H1 (cell line): ENCODE results near the gene SMARCAL1. TPM values are rescaled to one million over a fixed set of nuclear protein-coding genes. Genes with fewer than 3 reads are reported as not detected.

Experiments used
- CTCF ChIA-PET: fragments of 300-600 bp; sonication (Branson Sonifier 250); formaldehyde crosslinking; loops from one replicate; lab custom pipeline; 2021; ENCODE audit not compliant: partially characterized antibody; lab: Charles Lee
- POLR2A ChIA-PET: fragments of 300-600 bp; sonication (Branson Sonifier 250); formaldehyde crosslinking; loops from one replicate; lab custom pipeline; 2021; ENCODE audit warnings: inconsistent platforms; ENCODE audit not compliant: partially characterized antibody; lab: Charles Lee
- DNase-seq, 2 experiments: peaks; one replicate each; pipeline versions ENCODE4 v3.0.0 to v3.0.0-alpha.2; 2010 to 2022; ENCODE audit warnings: low spot score in 2 of 2, low read depth in 1 of 2, mixed read lengths in 1 of 2
- FAIRE-seq: peaks from 2 replicates; lab custom pipeline; 2011; peaks lifted over from hg19 to GRCh38; lab: Jason Lieb, UNC
- H2AFZ ChIP-seq: 2 replicates; pipeline ENCODE4 v1.8.1; 2012; ENCODE audit warnings: low read length, inconsistent platforms
- H2AK5ac ChIP-seq: 2 replicates; pipeline ENCODE4 v1.6.1; 2013; ENCODE audit warnings: low read depth, low read length
- H2BK120ac ChIP-seq: replicated peaks from 2 replicates; pipeline ENCODE3; 2013; ENCODE audit warnings: low read depth, low read length, inconsistent platforms
- H2BK12ac ChIP-seq: 2 replicates; pipeline ENCODE4 v1.6.1; 2013; ENCODE audit warnings: low read depth, low read length
- H2BK15ac ChIP-seq: 2 replicates; pipeline ENCODE4 v1.6.1; 2013; ENCODE audit warnings: low read length
- H2BK20ac ChIP-seq: 2 replicates; pipeline ENCODE4 v1.6.1; 2013; ENCODE audit warnings: low read length
- H2BK5ac ChIP-seq: 2 replicates; pipeline ENCODE4 v1.6.1; 2013; ENCODE audit warnings: low read depth, low read length
- H3K14ac ChIP-seq: 2 replicates; pipeline ENCODE4 v1.6.1; 2013; ENCODE audit warnings: inconsistent platforms; ENCODE audit not compliant: insufficient read length
- H3K18ac ChIP-seq: 2 replicates; pipeline ENCODE4 v1.6.1; 2013; ENCODE audit warnings: low read length; ENCODE audit errors: extremely low read depth
- H3K23ac ChIP-seq: 2 replicates; pipeline ENCODE4 v1.6.1; 2013; ENCODE audit warnings: inconsistent platforms; ENCODE audit not compliant: insufficient read length
- H3K23me2 ChIP-seq: 2 replicates; pipeline ENCODE4 v1.6.1; 2013; ENCODE audit warnings: low read depth, low read length
- H3K27ac ChIP-seq: 2 replicates; pipeline ENCODE4 v1.6.1; 2011; ENCODE audit warnings: low read depth, low read length, inconsistent platforms
- H3K27me3 ChIP-seq, 4 experiments: replicated peaks in 1 of 4; 1 replicate in 1 of 4; 2 replicates in 3 of 4; pipeline versions ENCODE4 v1.6.1 to v1.8.1; 2011 to 2013; ENCODE audit warnings: low read length in 3 of 4, mild to moderate bottlenecking in 3 of 4, inconsistent platforms in 2 of 4, mixed read lengths in 2 of 4, moderate library complexity in 1 of 4; ENCODE audit not compliant: control insufficient read depth in 3 of 4, insufficient read depth in 3 of 4; ENCODE audit errors: extremely low read depth in 1 of 4
- H3K36me3 ChIP-seq, 4 experiments: 2 replicates each; pipeline versions ENCODE4 v1.6.1 to v1.8.1; 2011 to 2013; ENCODE audit warnings: mild to moderate bottlenecking in 4 of 4, low read length in 3 of 4, moderate library complexity in 2 of 4, control low read depth in 1 of 4, inconsistent platforms in 1 of 4; ENCODE audit not compliant: insufficient read depth in 4 of 4, control insufficient read depth in 2 of 4
- H3K4ac ChIP-seq: replicated peaks from 2 replicates; pipeline ENCODE3; 2013; ENCODE audit warnings: low read length, low read depth, mixed read lengths, inconsistent platforms; ENCODE audit not compliant: insufficient read length
- H3K4me1 ChIP-seq, 4 experiments: replicated peaks in 1 of 4; 1 replicate in 1 of 4; 2 replicates in 3 of 4; pipeline versions ENCODE4 v1.6.1 to v1.8.1; 2011 to 2013; ENCODE audit warnings: low read length in 3 of 4, inconsistent platforms in 2 of 4, mixed read lengths in 1 of 4; ENCODE audit not compliant: insufficient read depth in 4 of 4, control insufficient read depth in 3 of 4
- H3K4me2 ChIP-seq, 2 experiments: 2 replicates each; pipeline versions ENCODE4 v1.6.1 to v1.8.1; 2011 to 2013; ENCODE audit warnings: low read depth in 2 of 2, low read length in 2 of 2, control low read depth in 1 of 2, inconsistent platforms in 1 of 2, mild to moderate bottlenecking in 1 of 2; ENCODE audit not compliant: insufficient read depth in 1 of 2
- H3K4me3 ChIP-seq, 4 experiments: fragments of 200-600, 300-600 bp in 1 of 4; sonication (generic), shearing (Covaris generic), sonication (Bioruptor Twin) in 1 of 4; 2 replicates each; pipeline versions ENCODE4 v1.5.1 to v1.8.1; 2011 to 2016; ENCODE audit warnings: low read length in 4 of 4, low read depth in 3 of 4, control low read depth in 2 of 4, inconsistent platforms in 2 of 4, mild to moderate bottlenecking in 2 of 4, mixed read lengths in 1 of 4, moderate library complexity in 1 of 4; ENCODE audit not compliant: insufficient read depth in 2 of 4; ENCODE audit errors: extremely low read depth in 1 of 4
- H3K56ac ChIP-seq: replicated peaks from 2 replicates; pipeline ENCODE3; 2013; ENCODE audit warnings: low read depth, mild to moderate bottlenecking, mixed read lengths, low read length, inconsistent platforms; ENCODE audit not compliant: insufficient read length
- H3K79me1 ChIP-seq: 2 replicates; pipeline ENCODE4 v1.6.1; 2013; ENCODE audit warnings: low read depth, low read length, control low read depth
- H3K79me2 ChIP-seq, 2 experiments: 2 replicates each; pipeline versions ENCODE4 v1.6.1 to v1.8.1; 2012 to 2013; ENCODE audit warnings: low read length in 2 of 2, mild to moderate bottlenecking in 2 of 2, inconsistent platforms in 1 of 2; ENCODE audit not compliant: insufficient read depth in 2 of 2, control insufficient read depth in 1 of 2
- H3K9ac ChIP-seq, 4 experiments: replicated peaks in 1 of 4; 1 replicate in 1 of 4; 2 replicates in 3 of 4; pipeline versions ENCODE4 v1.6.1 to v1.8.1; 2011 to 2013; ENCODE audit warnings: low read depth in 3 of 4, low read length in 3 of 4, control low read depth in 2 of 4, mild to moderate bottlenecking in 2 of 4, moderate library complexity in 2 of 4, inconsistent platforms in 1 of 4; ENCODE audit errors: extremely low read depth in 1 of 4
- H3K9me3 ChIP-seq, 2 experiments: 2 replicates each; pipeline versions ENCODE4 v1.6.1 to v1.8.1; 2012 to 2013; ENCODE audit warnings: mild to moderate bottlenecking in 2 of 2, moderate library complexity in 2 of 2, control low read depth in 1 of 2, inconsistent platforms in 1 of 2, low read depth in 1 of 2, low read length in 1 of 2, mixed read lengths in 1 of 2; ENCODE audit not compliant: insufficient read depth in 2 of 2
- H4K20me1 ChIP-seq, 2 experiments: replicated peaks in 1 of 2; 2 replicates each; pipeline versions ENCODE3 to v1.8.1; 2011 to 2013; ENCODE audit warnings: inconsistent platforms in 2 of 2, low read length in 2 of 2, mild to moderate bottlenecking in 1 of 2; ENCODE audit not compliant: insufficient read depth in 2 of 2, control insufficient read depth in 1 of 2
- H4K5ac ChIP-seq: 2 replicates; pipeline ENCODE4 v1.6.1; 2013; ENCODE audit warnings: low read length, low read depth, mixed read lengths, inconsistent platforms; ENCODE audit not compliant: insufficient read length
- H4K8ac ChIP-seq: 2 replicates; pipeline ENCODE4 v1.8.0; 2013; ENCODE audit warnings: mild to moderate bottlenecking, moderate library complexity, low read length, inconsistent platforms; ENCODE audit not compliant: insufficient read depth; ENCODE audit errors: extremely low read depth
- H4K91ac ChIP-seq: replicated peaks from 2 replicates; pipeline ENCODE3; 2013; ENCODE audit warnings: low read length, mixed read lengths, inconsistent platforms; ENCODE audit not compliant: insufficient read length
- ATF3 ChIP-seq: IDR thresholded peaks from 2 replicates; pipeline ENCODE4 v1.6.1; 2011; ENCODE audit warnings: low read depth, mild to moderate bottlenecking, low read length; ENCODE audit not compliant: insufficient read depth
- BCL11A ChIP-seq, 2 experiments: IDR thresholded peaks; one replicate each; pipeline ENCODE4 v1.6.1; 2011; ENCODE audit warnings: low read depth in 2 of 2, low read length in 2 of 2, mild to moderate bottlenecking in 2 of 2
- CBX8 ChIP-seq: fragments of 300-800, 300-1000 bp; sonication (generic); IDR thresholded peaks from 2 replicates; pipeline ENCODE4 v1.7.1; 2016; ENCODE audit warnings: low read depth, low read length, borderline replicate concordance
- CHD1 ChIP-seq: IDR thresholded peaks from 2 replicates; pipeline ENCODE4 v1.6.1; 2012; ENCODE audit warnings: low read depth, low read length, improper control_type of control experiment
- EP300 ChIP-seq, 2 experiments: IDR thresholded peaks; 1 replicate in 1 of 2; 2 replicates in 1 of 2; pipeline ENCODE4 v1.6.1; 2011 to 2012; ENCODE audit warnings: low read depth in 2 of 2, low read length in 2 of 2, mild to moderate bottlenecking in 2 of 2, borderline replicate concordance in 1 of 2, inconsistent platforms in 1 of 2, moderate library complexity in 1 of 2
- MAFK ChIP-seq: IDR thresholded peaks from 2 replicates; pipeline ENCODE4 v1.6.1; 2012; ENCODE audit warnings: low read depth, mild to moderate bottlenecking, improper control_type of control experiment, low read length
- RXRA ChIP-seq: IDR thresholded peaks from 2 replicates; pipeline ENCODE4 v1.6.1; 2011; ENCODE audit warnings: low read depth, mild to moderate bottlenecking, low read length, moderate library complexity; ENCODE audit not compliant: insufficient read depth
- SIN3A ChIP-seq, 2 experiments: IDR thresholded peaks in 1 of 2; conservative IDR thresholded peaks in 1 of 2; 2 replicates each; pipeline ENCODE4 v1.6.1; 2011 to 2012; ENCODE audit warnings: low read length in 2 of 2, improper control_type of control experiment in 1 of 2, low read depth in 1 of 2, mild to moderate bottlenecking in 1 of 2
- TAF1 ChIP-seq: IDR thresholded peaks from 2 replicates; pipeline ENCODE4 v1.6.1; 2011; ENCODE audit warnings: mild to moderate bottlenecking, low read depth, low read length
- TBP ChIP-seq: IDR thresholded peaks from 2 replicates; pipeline ENCODE4 v1.6.1; 2011; ENCODE audit warnings: low read depth, low read length, improper control_type of control experiment
- YY1 ChIP-seq: IDR thresholded peaks from 2 replicates; pipeline ENCODE4 v1.6.1; 2011; ENCODE audit warnings: low read depth, mild to moderate bottlenecking, low read length
- WGBS, 2 experiments: shearing (Covaris generic) in 1 of 2; methylation state at CpG; one replicate each; pipeline versions ENCODE4 v1.1.6 to v1.1.7; 2013 to 2015; ENCODE audit warnings: low lambda C conversion rate in 2 of 2, mixed read lengths in 2 of 2, inconsistent platforms in 1 of 2, low coverage in 1 of 2, missing lambda C conversion rate in 1 of 2; ENCODE audit not compliant: insufficient replicate concordance in 2 of 2, insufficient coverage in 1 of 2, insufficient read length in 1 of 2; ENCODE audit errors: extremely low coverage in 1 of 2, missing lambda C conversion rate in 1 of 2; 5-methylcytosine and 5-hydroxymethylcytosine counted together
- polyA plus RNA-seq, 7 experiments: library from polyadenylated mRNA; depleted of rRNA in 3 of 7; stranded (reverse) in 5 of 7; unstranded in 2 of 7; fragments of >200 nt in 5 of 7; fragments of 200-250 nt in 2 of 7; gene quantifications; 1 replicate in 5 of 7; 2 replicates in 1 of 7; 4 replicates in 1 of 7; pipeline versions ENCODE4 v1.2.1 to v1.2.3, GENCODE V29; 2011 to 2013; ENCODE audit warnings: missing spikeins in 2 of 7, mixed read lengths in 2 of 7
- total RNA-seq: library from RNA; stranded (reverse); fragmentation: NEBNext Ultra II Directional; extraction: Animal tissue kit (Norgen Biotek cat#: 25700); gene quantifications from 2 replicates; pipeline ENCODE4 v1.2.1, GENCODE V29; 2021

SMARCAL1 gene
- total and polyA plus RNA-seq, 2 of the 8 experiments (the other 6 are each of a cell fraction or from before 2014, with no cell fraction given): 17.6 to 17.9 TPM

GRCh38 chr2:216423071-216423470, 10.8 kb downstream of the SMARCAL1 start:
- no peak overlapping the region for H3K27ac ChIP-seq
- no peak overlapping the region for H2BK5ac ChIP-seq
- no peaks in the 10 kb centered on the region for H3K27me3 ChIP-seq
- no peak overlapping the region for H3K4me2 ChIP-seq
- H3K23ac ChIP-seq: no peak overlapping the region
- WGBS, 2 experiments: 94% methylated on average over 2 of the region's 2 CpGs; no CpG with 5 or more reads in 1 of the 2 experiments
- no peak overlapping the region for H3K56ac ChIP-seq
- no peaks in the 10 kb centered on the region for H3K23me2 ChIP-seq
- no peak overlapping the region for H4K5ac ChIP-seq
- no peaks in the 10 kb centered on the region for H3K4me1 ChIP-seq
- H3K4me3 ChIP-seq: no peak overlapping the region
- H3K9ac ChIP-seq: no peak overlapping the region
- no peak overlapping the region for H2AFZ ChIP-seq
- ChIA-PET CTCF (interaction anchor here (0.7 to 0.9 kb wide), 3 partner anchors 12 to 126 kb away, joined by 3 read pairs; no protein-coding TSS in a partner anchor), POLR2A (interaction anchor here (0.6 to 1.2 kb wide), 3 partner anchors 10 to 274 kb away, joined by 3 to 4 read pairs (median 3); no protein-coding TSS in a partner anchor)
- H3K79me1 ChIP-seq: no peaks in the 10 kb centered on the region
- no peak overlapping the region for H3K4ac ChIP-seq
- no peaks in the 10 kb centered on the region for H4K20me1 ChIP-seq
- no peak overlapping the region for H4K8ac ChIP-seq
- H2BK120ac ChIP-seq: no peak overlapping the region
- FAIRE-seq: no peak
- H3K18ac ChIP-seq: no peak overlapping the region
- H3K14ac ChIP-seq: no peak overlapping the region
- H4K91ac ChIP-seq: no peak overlapping the region
- no peaks in the 10 kb centered on the region for H3K79me2 ChIP-seq
- no peaks in the 10 kb centered on the region for H3K9me3 ChIP-seq
- H2BK15ac ChIP-seq: no peak overlapping the region
- H3K36me3 ChIP-seq: peaks cover 0 to 33% (median 6%) of the 10 kb centered on the region in 4 experiments; a peak in 4 of 8 replicates
- H2BK20ac ChIP-seq: no peak overlapping the region
- DNase-seq: no peak
- no peak overlapping the region for H2AK5ac ChIP-seq
- H2BK12ac ChIP-seq: no peak overlapping the region
- TF ChIP-seq MAFK (no peak), YY1 (no peak), CHD1 (no peak), RXRA (no peak), TBP (no peak), CBX8 (no peak), SIN3A (conservative IDR thresholded peaks at IDR 0.05 in 1 of 2, IDR thresholded peaks at IDR 0.05 in 1 of 2; ENCODE audit: low read depth in 1 of 2, low read length in 2 of 2) (no peak), TAF1 (no peak), ATF3 (no peak), EP300 (IDR thresholded peaks at IDR 0.05; ENCODE audit: borderline replicate concordance in 1 of 2, low read depth in 2 of 2, low read length in 2 of 2) (no peak), BCL11A (IDR thresholded peaks at IDR 0.05; ENCODE audit: low read depth in 2 of 2, low read length in 2 of 2) (no peak)
